ENCODE data around the gene CUBN.
"Not testable (repeated sequence)": the region's sequence is repeated elsewhere in the genome, so short reads cannot be mapped to it uniquely, and the experiment has no call there.

CUBN gene

GRCh38 chr10:17141504-17142229 is 12.1 kb upstream of the CUBN start:
- DNase-seq (ENCODE audit: low read depth), result no peak

GRCh38 chr10:17140386-17140761 is 10.8 kb upstream of the CUBN start:
- no peak for DNase-seq (ENCODE audit: low read depth)

GRCh38 chr10:17138460-17139042 is 8.9 kb upstream of the CUBN start:
- DNase-seq (ENCODE audit: low read depth), result no peak

GRCh38 chr10:17134737-17135260 is 5.2 kb upstream of the CUBN start:
- no peak for DNase-seq (ENCODE audit: low read depth)

GRCh38 chr10:17134282-17134681 is 4.7 kb upstream of the CUBN start:
- no peak for DNase-seq (ENCODE audit: low read depth)

GRCh38 chr10:17128261-17128660 is 1.4 kb downstream of the CUBN start:
- DNase-seq (ENCODE audit: low read depth), result no peak

GRCh38 chr10:17126327-17126726 is 3.3 kb downstream of the CUBN start:
- DNase-seq (ENCODE audit: low read depth), result no peak

- no peak for DNase-seq (ENCODE audit: low read depth)
Measured at GRCh38 chr10:17125206-17125893, 4.3 kb downstream of the CUBN start.

- DNase-seq (ENCODE audit: low read depth), result no peak
Measured at GRCh38 chr10:17123961-17124360, 5.7 kb downstream of the CUBN start.

GRCh38 chr10:17122726-17123661 is 6.6 kb downstream of the CUBN start:
- DNase-seq (ENCODE audit: low read depth), result peak; percentile 26

GRCh38 chr10:17122052-17122451 is 7.6 kb downstream of the CUBN start:
- no peak for DNase-seq (ENCODE audit: low read depth)

- no peak for DNase-seq (ENCODE audit: low read depth)
Measured at GRCh38 chr10:17120694-17121093, 8.9 kb downstream of the CUBN start.

- no peak for DNase-seq (ENCODE audit: low read depth)
Measured at GRCh38 chr10:17119845-17120244, 9.8 kb downstream of the CUBN start.

- no peak for DNase-seq (ENCODE audit: low read depth)
Measured at GRCh38 chr10:17116193-17116592, 13.4 kb downstream of the CUBN start.

- DNase-seq (ENCODE audit: low read depth), result no peak
Measured at GRCh38 chr10:17115683-17116082, 13.9 kb downstream of the CUBN start.

- DNase-seq (ENCODE audit: low read depth), result not testable (repeated sequence)
Measured at GRCh38 chr10:17114878-17115444, 14.7 kb downstream of the CUBN start.

GRCh38 chr10:17113889-17114540 is 15.6 kb downstream of the CUBN start:
- peak; percentile 16 for DNase-seq (ENCODE audit: low read depth)

- DNase-seq (ENCODE audit: low read depth), result no peak
Measured at GRCh38 chr10:17113346-17113745, 16.3 kb downstream of the CUBN start.

GRCh38 chr10:17112566-17112965 is 17.0 kb downstream of the CUBN start:
- DNase-seq (ENCODE audit: low read depth), result no peak

GRCh38 chr10:17109475-17110207 is 20.0 kb downstream of the CUBN start:
- DNase-seq (ENCODE audit: low read depth), result peak; percentile 76
